HCT116 (cell line): ENCODE data around the gene C2orf68. TPM values are rescaled to one million over a fixed set of nuclear protein-coding genes. Genes with fewer than 3 reads are reported as not detected.

Source experiments
- ATAC-seq: fragments of 200-7000 bp; cut with Tn5 transposase; 2 replicates; pipeline ENCODE4 v1.9.1; 2020; ENCODE audit warnings: mild to moderate bottlenecking, moderate library complexity
- BruUV-seq: library from RNA; stranded (reverse); fragments of 400-500 nt; replicated peaks from 2 replicates; lab custom pipeline; 2021; lab: Mats Ljungman, UMichigan
- CTCF ChIA-PET: fragments of 300-600 bp; sonication (Branson Sonifier 250); formaldehyde crosslinking; loops from one replicate; lab custom pipeline; 2021; ENCODE audit warnings: antibody characterized with exemption; lab: Charles Lee
- POLR2A ChIA-PET: fragments of 300-600, 350-600 bp; sonication (Branson Sonifier 250); formaldehyde crosslinking; loops from one replicate; lab custom pipeline; 2021; ENCODE audit warnings: antibody characterized with exemption; lab: Charles Lee
- RAD21 ChIA-PET, 2 experiments: fragments of 300-600 bp; sonication (Branson Sonifier 250); formaldehyde crosslinking; loops; one replicate each; lab custom pipeline; 2023; ENCODE audit warnings: low total read pairs in 2 of 2; ENCODE audit not compliant: uncharacterized antibody in 2 of 2, unreplicated experiment in 2 of 2, low non-redundant PET in 1 of 2; lab: Charles Lee
- DNase-seq: peaks from one replicate; pipeline ENCODE4 v3.0.0-alpha.2; 2010; ENCODE audit warnings: low read depth, low spot score
- H2AFZ ChIP-seq: fragments of 200-600 bp; shearing (Covaris generic), sonication (generic); 2 replicates; pipeline ENCODE4 v1.6.1; 2017; ENCODE audit warnings: low read depth, mixed run types, mixed read lengths, antibody characterized with exemption, low read length; ENCODE audit not compliant: poor library complexity, severe bottlenecking
- H3K27ac ChIP-seq: 2 replicates; pipeline ENCODE4 v1.5.1; 2012; ENCODE audit warnings: low read depth, low read length
- H3K27me3 ChIP-seq: fragments of 200-600 bp; sonication (generic); 2 replicates; pipeline ENCODE4 v1.6.1; 2016; ENCODE audit warnings: mixed run types, low read length, mixed read lengths; ENCODE audit not compliant: insufficient read depth
- H3K36me3 ChIP-seq, 2 experiments: fragments of 200-500 bp in 1 of 2; fragments of 200-600 bp in 1 of 2; sonication (Bioruptor generic) in 1 of 2; sonication (generic) in 1 of 2; 2 replicates each; pipeline versions ENCODE4 v1.5.1 to v1.6.1; 2014 to 2016; ENCODE audit warnings: low read length in 2 of 2, inconsistent platforms in 1 of 2, mixed read lengths in 1 of 2, mixed run types in 1 of 2; ENCODE audit not compliant: insufficient read depth in 2 of 2, control insufficient read depth in 1 of 2
- H3K4me1 ChIP-seq, 2 experiments: fragments of 200-600 bp in 1 of 2; sonication (generic) in 1 of 2; 2 replicates each; pipeline versions ENCODE4 v1.5.1 to v1.6.1; 2012 to 2017; ENCODE audit warnings: low read length in 2 of 2, inconsistent platforms in 1 of 2, mild to moderate bottlenecking in 1 of 2, mixed read lengths in 1 of 2, mixed run types in 1 of 2, moderate library complexity in 1 of 2; ENCODE audit not compliant: insufficient read depth in 2 of 2, control insufficient read depth in 1 of 2
- H3K4me2 ChIP-seq: fragments of 200-600 bp; sonication (generic); 2 replicates; pipeline ENCODE4 v1.6.1; 2017; ENCODE audit warnings: mixed run types, low read length, mixed read lengths
- H3K4me3 ChIP-seq, 2 experiments: fragments of 200-600 bp in 1 of 2; sonication (generic) in 1 of 2; replicated peaks in 1 of 2; 2 replicates each; pipeline ENCODE4 v1.5.1; 2011 to 2016; ENCODE audit warnings: low read length in 2 of 2, control low read depth in 1 of 2, low read depth in 1 of 2, mild to moderate bottlenecking in 1 of 2, mixed read lengths in 1 of 2, mixed run types in 1 of 2
- H3K79me2 ChIP-seq: fragments of 200-600 bp; sonication (generic); 2 replicates; pipeline ENCODE4 v1.6.1; 2017; ENCODE audit warnings: mild to moderate bottlenecking, mixed run types, low read length, moderate library complexity, mixed read lengths; ENCODE audit not compliant: insufficient read depth
- H3K9ac ChIP-seq: fragments of 200-600 bp; sonication (generic); 2 replicates; pipeline ENCODE4 v1.6.1; 2016; ENCODE audit warnings: low read length, mixed read lengths
- H3K9me2 ChIP-seq: fragments of 200-600 bp; sonication (generic), shearing (Covaris generic); 2 replicates; pipeline ENCODE4 v1.6.1; 2017; ENCODE audit warnings: mixed run types, mild to moderate bottlenecking, moderate library complexity; ENCODE audit not compliant: insufficient read depth
- H3K9me3 ChIP-seq, 2 experiments: fragments of 200-500 bp in 1 of 2; fragments of 200-600 bp in 1 of 2; sonication (Bioruptor generic) in 1 of 2; sonication (generic) in 1 of 2; 2 replicates each; pipeline ENCODE4 v1.6.1; 2014 to 2017; ENCODE audit warnings: low read length in 2 of 2, mixed read lengths in 2 of 2, inconsistent platforms in 1 of 2, low read depth in 1 of 2, mild to moderate bottlenecking in 1 of 2, mixed run types in 1 of 2, moderate library complexity in 1 of 2; ENCODE audit not compliant: control insufficient read depth in 1 of 2, insufficient read depth in 1 of 2
- H4K20me1 ChIP-seq: fragments of 200-600 bp; sonication (generic), shearing (Covaris generic); 2 replicates; pipeline ENCODE4 v1.6.1; 2017; ENCODE audit warnings: mixed run types, mild to moderate bottlenecking, moderate library complexity; ENCODE audit not compliant: insufficient read depth
- CBX3 ChIP-seq: IDR thresholded peaks from 2 replicates; pipeline ENCODE4 v1.6.1; 2012; ENCODE audit warnings: low read depth
- EGR1 ChIP-seq: IDR thresholded peaks from 2 replicates; pipeline ENCODE4 v1.6.1; 2012; ENCODE audit warnings: low read depth
- ELF1 ChIP-seq: IDR thresholded peaks from 2 replicates; pipeline ENCODE4 v1.6.1; 2012; ENCODE audit warnings: low read depth, borderline replicate concordance
- EZH2 ChIP-seq: fragments of 200-600 bp; sonication (generic); IDR thresholded peaks from 2 replicates; pipeline ENCODE4 v1.6.1; 2017; ENCODE audit warnings: antibody characterized with exemption, mixed run types
- EZH2phosphoT487 ChIP-seq: fragments of 200-600 bp; IDR thresholded peaks from 2 replicates; pipeline ENCODE4 v1.6.1; 2018; ENCODE audit warnings: antibody characterized with exemption, borderline replicate concordance
- JUND ChIP-seq: IDR thresholded peaks from 2 replicates; pipeline ENCODE4 v1.6.1; 2012
- SIN3A ChIP-seq: IDR thresholded peaks from 2 replicates; pipeline ENCODE4 v1.6.1; 2012; ENCODE audit warnings: low read depth
- SRF ChIP-seq: IDR thresholded peaks from 2 replicates; pipeline ENCODE4 v1.6.1; 2012; ENCODE audit warnings: low read depth
- ZNF274 ChIP-seq: fragments of 200-500 bp; sonication (Bioruptor generic); IDR thresholded peaks from 2 replicates; pipeline ENCODE4 v1.6.1; 2014; ENCODE audit warnings: mild to moderate bottlenecking, low read depth, low read length, inconsistent platforms
- intact Hi-C: fragments of 100-400 bp; cut with micrococcal nuclease; formaldehyde crosslinking; loops from 2 replicates; pipeline ENCODE4 v1.10.0; 2022
- total RNA-seq: library from RNA; stranded (reverse); gene quantifications from one replicate; pipeline ENCODE4 v1.2.1, GENCODE V29; 2021; ENCODE audit not compliant: unreplicated experiment
- TF ChIP-seq, protein P1 (sequence below): IDR thresholded peaks from 2 replicates; pipeline ENCODE4 v1.6.1; 2012
- TF ChIP-seq, protein P2 (sequence below): IDR thresholded peaks from 2 replicates; pipeline ENCODE4 v1.6.1; 2012
- TF ChIP-seq, protein P3 (sequence below), 3 experiments: fragments of 200-600 bp in 1 of 3; sonication (generic) in 1 of 3; IDR thresholded peaks in 2 of 3; conservative IDR thresholded peaks in 1 of 3; 2 replicates each; pipeline ENCODE4 v1.5.1; 2012 to 2017; ENCODE audit warnings: low read depth in 2 of 3, low read length in 2 of 3, antibody characterized with exemption in 1 of 3, borderline replicate concordance in 1 of 3, control low read depth in 1 of 3, mild to moderate bottlenecking in 1 of 3, mixed read lengths in 1 of 3, mixed run types in 1 of 3, moderate library complexity in 1 of 3; ENCODE audit not compliant: insufficient read depth in 1 of 3

C2orf68 gene
- total RNA-seq, 1 experiment from 2014 or later, result 21.8 TPM

DNA sequence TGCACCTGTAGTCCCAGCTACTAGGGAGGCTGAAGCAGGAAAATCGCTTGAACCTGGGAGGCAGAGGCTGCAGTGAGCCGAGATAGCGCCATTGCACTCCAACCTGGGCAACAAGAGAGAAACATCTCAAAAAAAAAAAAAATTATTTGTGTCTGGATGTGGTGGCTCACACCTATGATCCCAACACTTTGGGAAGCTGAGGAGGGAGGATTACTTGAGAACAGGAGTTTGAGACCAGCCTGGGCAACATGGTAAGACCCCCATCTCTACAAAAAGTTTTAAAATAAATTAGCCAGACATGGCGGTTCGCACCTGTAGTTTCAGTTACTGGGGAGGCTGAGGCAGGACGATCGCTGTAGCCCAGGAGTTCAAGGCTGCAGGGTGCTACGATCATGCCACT is 36.1 kb downstream of the C2orf68 start (continued):
- TF ChIP-seq, protein P1, sequence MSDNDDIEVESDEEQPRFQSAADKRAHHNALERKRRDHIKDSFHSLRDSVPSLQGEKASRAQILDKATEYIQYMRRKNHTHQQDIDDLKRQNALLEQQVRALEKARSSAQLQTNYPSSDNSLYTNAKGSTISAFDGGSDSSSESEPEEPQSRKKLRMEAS, result no peak
- TF ChIP-seq, all 23 proteins: peak for 0

DNA sequence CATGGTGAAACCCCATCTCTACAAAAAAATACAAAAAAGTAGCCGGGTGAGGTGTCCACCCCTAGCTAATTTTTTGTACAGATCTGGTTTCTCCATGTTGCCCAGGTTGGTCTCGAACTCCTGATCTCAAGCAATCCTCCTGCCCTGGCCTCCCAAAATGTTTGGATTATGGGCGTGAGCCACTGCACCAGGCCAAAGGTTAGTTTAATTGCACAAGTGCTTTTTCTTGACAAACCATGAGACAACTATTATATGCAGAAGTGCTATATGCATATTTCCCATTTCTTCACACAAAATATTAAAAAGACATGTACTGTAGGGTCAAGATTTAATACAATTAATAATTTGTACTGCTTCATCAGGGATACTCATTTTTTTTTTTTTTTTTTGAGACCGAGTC is 45.6 kb downstream of the C2orf68 start:
- Histone ChIP-seq H3K79me2 (no peaks in the 10 kb centered on the region), H3K36me3 (no peaks in the 10 kb centered on the region), H3K9ac (no peak overlapping the region), H3K27ac (no peak overlapping the region), H3K9me3 (no peaks in the 10 kb centered on the region), H4K20me1 (no peaks in the 10 kb centered on the region), H3K4me3 (no peak overlapping the region), H3K4me2 (no peak overlapping the region), H2AFZ (no peak overlapping the region), H3K27me3 (no peaks in the 10 kb centered on the region), H3K4me1 (peaks cover 2 to 6% of the 10 kb centered on the region in 2 experiments; a peak in 2 of 4 replicates), H3K9me2 (no peaks in the 10 kb centered on the region)
- POLR2A ChIA-PET, result no interaction called here
- CTCF ChIA-PET, result no interaction called here
- intact Hi-C loops, result no loop called here
- DNase-seq (no peak), ATAC-seq (no peak)
- TF ChIP-seq CBX3 (no peak), SIN3A (no peak), JUND (no peak), ZNF274 (no peak), ELF1 (no peak), EZH2 (no peak), SRF (no peak), EZH2phosphoT487 (no peak), EGR1 (no peak)
- TF ChIP-seq, protein P2, sequence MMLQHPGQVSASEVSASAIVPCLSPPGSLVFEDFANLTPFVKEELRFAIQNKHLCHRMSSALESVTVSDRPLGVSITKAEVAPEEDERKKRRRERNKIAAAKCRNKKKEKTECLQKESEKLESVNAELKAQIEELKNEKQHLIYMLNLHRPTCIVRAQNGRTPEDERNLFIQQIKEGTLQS, result no peak
- TF ChIP-seq, protein P3, sequence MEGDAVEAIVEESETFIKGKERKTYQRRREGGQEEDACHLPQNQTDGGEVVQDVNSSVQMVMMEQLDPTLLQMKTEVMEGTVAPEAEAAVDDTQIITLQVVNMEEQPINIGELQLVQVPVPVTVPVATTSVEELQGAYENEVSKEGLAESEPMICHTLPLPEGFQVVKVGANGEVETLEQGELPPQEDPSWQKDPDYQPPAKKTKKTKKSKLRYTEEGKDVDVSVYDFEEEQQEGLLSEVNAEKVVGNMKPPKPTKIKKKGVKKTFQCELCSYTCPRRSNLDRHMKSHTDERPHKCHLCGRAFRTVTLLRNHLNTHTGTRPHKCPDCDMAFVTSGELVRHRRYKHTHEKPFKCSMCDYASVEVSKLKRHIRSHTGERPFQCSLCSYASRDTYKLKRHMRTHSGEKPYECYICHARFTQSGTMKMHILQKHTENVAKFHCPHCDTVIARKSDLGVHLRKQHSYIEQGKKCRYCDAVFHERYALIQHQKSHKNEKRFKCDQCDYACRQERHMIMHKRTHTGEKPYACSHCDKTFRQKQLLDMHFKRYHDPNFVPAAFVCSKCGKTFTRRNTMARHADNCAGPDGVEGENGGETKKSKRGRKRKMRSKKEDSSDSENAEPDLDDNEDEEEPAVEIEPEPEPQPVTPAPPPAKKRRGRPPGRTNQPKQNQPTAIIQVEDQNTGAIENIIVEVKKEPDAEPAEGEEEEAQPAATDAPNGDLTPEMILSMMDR (IDR thresholded peaks at IDR 0.05 in 2 of 3, conservative IDR thresholded peaks at IDR 0.05 in 1 of 3; ENCODE audit: borderline replicate concordance in 1 of 3, insufficient read depth in 1 of 3, low read depth in 2 of 3, low read length in 2 of 3), result no peak
- BruUV-seq, result no TSS peak
- RAD21 ChIA-PET, result no interaction called here
